ENCODE results near the gene ERCC2. TPM values are rescaled to one million over a fixed set of nuclear protein-coding genes. Genes with fewer than 3 reads are reported as not detected.
A peak's percentile ranks its signal among the peaks of the same experiment; 100 is the strongest.
"Not testable (repeated sequence)": the region's sequence is repeated elsewhere in the genome, so short reads cannot be mapped to it uniquely, and the experiment has no call there.

Gene ERCC2
- total and polyA plus RNA-seq, 2 experiments from 2014 or later, result 33.3 to 81.1 TPM

DNA sequence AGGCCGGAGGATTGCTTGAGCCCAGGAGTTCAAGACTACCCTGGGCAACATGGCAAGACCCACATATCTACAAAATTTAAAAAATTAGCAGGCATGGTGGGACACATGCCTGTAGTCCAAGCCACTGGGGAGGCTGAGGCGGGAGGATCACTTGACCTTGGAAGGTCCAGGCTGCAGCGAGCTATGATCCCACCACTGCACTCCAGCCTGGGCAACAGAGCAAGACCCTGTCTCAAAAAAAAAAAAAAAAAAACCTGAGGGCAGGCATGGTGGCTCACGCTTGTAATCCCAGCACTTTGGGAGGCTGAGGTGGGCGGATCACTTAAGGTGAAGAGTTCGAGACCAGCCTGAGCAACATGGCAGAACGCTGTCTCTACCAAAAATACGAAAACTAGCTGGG lies 61.1 kb downstream of the ERCC2 start:
- H3K36me3 Mint-ChIP-seq (ENCODE audit: low read depth); H3K79me2 ChIP-seq (replicated peaks; ENCODE audit: insufficient read depth): not testable (repeated sequence)

DNA sequence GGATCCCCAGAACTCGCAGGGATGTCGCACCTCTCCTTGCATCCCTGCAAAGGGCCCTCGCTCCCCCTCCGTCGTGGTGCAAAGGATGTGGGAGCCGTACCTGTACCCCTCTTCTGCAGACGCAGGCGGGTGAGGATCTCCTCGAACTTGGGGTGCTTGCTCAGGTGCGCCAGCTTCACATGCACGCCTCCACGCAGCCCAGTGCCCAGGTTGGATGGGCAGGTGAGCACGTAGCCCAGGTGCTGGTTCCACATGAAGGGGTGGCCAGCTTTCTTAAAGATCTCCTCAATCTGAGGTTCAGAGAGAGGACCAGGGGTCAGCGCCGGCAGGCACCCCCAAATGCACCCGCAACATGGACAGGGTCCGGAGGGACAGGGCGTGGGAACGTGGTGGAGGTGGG lies 63.0 kb downstream of the ERCC2 start:
- Histone ChIP-seq H3F3A (replicated peaks; ENCODE audit: low read depth) (peaks cover 5% of the 10 kb centered on the region; the same call in 1 of the 2 replicates), H3K27me3 (ENCODE audit: insufficient read depth) (peaks cover 23% of the 10 kb centered on the region), H3K4me3 (no peak overlapping the region), H4K20me1 (replicated peaks; ENCODE audit: insufficient read depth) (no peaks in the 10 kb centered on the region), H3K36me3 (ENCODE audit: insufficient read depth) (no peaks in the 10 kb centered on the region), H3K27ac (ENCODE audit: low read depth) (no peak overlapping the region), H3K4me2 (no peak overlapping the region), H3K9me2 (ENCODE audit: insufficient read depth) (no peaks in the 10 kb centered on the region), H3K4me1 (ENCODE audit: insufficient read depth) (no peaks in the 10 kb centered on the region), H2AFZ (no peak overlapping the region), H3K79me2 (replicated peaks; ENCODE audit: insufficient read depth) (no peaks in the 10 kb centered on the region)
- peaks cover 14% of the 10 kb centered on the region for H3K27me3 Mint-ChIP-seq (ENCODE audit: insufficient read depth, low read depth, poor library complexity)
- H3K4me1 Mint-ChIP-seq, result no peaks in the 10 kb centered on the region; the same call in 2 of the 3 replicates
- TF ChIP-seq EZH2 (IDR thresholded peaks at IDR 0.05; ENCODE audit: low read depth, unreplicated experiment) (no peak), EZH2phosphoT487 (IDR thresholded peaks at IDR 0.05; ENCODE audit: unreplicated experiment) (no peak), POLR2AphosphoS5 (IDR thresholded peaks at IDR 0.05; ENCODE audit: low read depth) (no peak), NANOG (IDR thresholded peaks at IDR 0.05; ENCODE audit: borderline replicate concordance) (no peak), ZNF114 (CRISPR knock-in tag; IDR thresholded peaks at IDR 0.05) (no peak), ZNF331 (CRISPR knock-in tag; IDR thresholded peaks at IDR 0.05; ENCODE audit: low read depth) (no peak), JUNB (IDR thresholded peaks at IDR 0.05; ENCODE audit: unreplicated experiment) (no peak)
- no peaks in the 10 kb centered on the region for H3K36me3 Mint-ChIP-seq (ENCODE audit: low read depth)
- H3K27ac Mint-ChIP-seq, result no peak overlapping the region
- peaks cover 4% of the 10 kb centered on the region; the same call in 1 of the 3 replicates for H3K9me3 Mint-ChIP-seq
- no peak for DNase-seq (ENCODE audit: low spot score)
- no peak for ATAC-seq
- H3K4me3 Mint-ChIP-seq, result no peak overlapping the region

More for the DNA sequence above, 61.1 kb downstream of the ERCC2 start:
- H3K4me3 Mint-ChIP-seq; H4K20me1 ChIP-seq (replicated peaks; ENCODE audit: insufficient read depth); H3K4me2 ChIP-seq; H3K27ac Mint-ChIP-seq; ATAC-seq; H3K4me3 ChIP-seq; DNase-seq (ENCODE audit: low spot score); H3K9me3 Mint-ChIP-seq; H2AFZ ChIP-seq; H3F3A ChIP-seq (replicated peaks; ENCODE audit: low read depth); H3K36me3 ChIP-seq (ENCODE audit: insufficient read depth); H3K4me1 Mint-ChIP-seq; H3K9me2 ChIP-seq (ENCODE audit: insufficient read depth); H3K4me1 ChIP-seq (ENCODE audit: insufficient read depth); H3K27ac ChIP-seq (ENCODE audit: low read depth): not testable (repeated sequence)
- peaks cover 24% of the 10 kb centered on the region; the same call in 1 of the 2 replicates for H3K27me3 ChIP-seq (ENCODE audit: insufficient read depth)
- H3K27me3 Mint-ChIP-seq (ENCODE audit: insufficient read depth, low read depth, poor library complexity), result peaks cover 16% of the 10 kb centered on the region

- Histone ChIP-seq H3K27me3 (ENCODE audit: insufficient read depth) (peaks cover 23% of the 10 kb centered on the region), H3K4me3 (no peak overlapping the region), H3K36me3 (ENCODE audit: insufficient read depth) (no peaks in the 10 kb centered on the region), H3K27ac (ENCODE audit: low read depth) (no peak overlapping the region), H4K20me1 (replicated peaks; ENCODE audit: insufficient read depth) (no peaks in the 10 kb centered on the region), H2AFZ (no peak overlapping the region), H3K4me1 (ENCODE audit: insufficient read depth) (no peaks in the 10 kb centered on the region), H3K4me2 (no peak overlapping the region), H3F3A (replicated peaks; ENCODE audit: low read depth) (peaks cover 5% of the 10 kb centered on the region; the same call in 1 of the 2 replicates), H3K79me2 (replicated peaks; ENCODE audit: insufficient read depth) (no peaks in the 10 kb centered on the region), H3K9me2 (ENCODE audit: insufficient read depth) (no peaks in the 10 kb centered on the region)
- H3K27ac Mint-ChIP-seq, result no peak overlapping the region
- no peaks in the 10 kb centered on the region; the same call in 2 of the 3 replicates for H3K4me1 Mint-ChIP-seq
- peak; percentile 70 for DNase-seq (ENCODE audit: low spot score)
- ATAC-seq, result peak; percentile 68
- peaks cover 4% of the 10 kb centered on the region; the same call in 1 of the 3 replicates for H3K9me3 Mint-ChIP-seq
- H3K27me3 Mint-ChIP-seq (ENCODE audit: insufficient read depth, low read depth, poor library complexity), result peaks cover 16% of the 10 kb centered on the region
- H3K4me3 Mint-ChIP-seq, result no peak overlapping the region
- no peaks in the 10 kb centered on the region for H3K36me3 Mint-ChIP-seq (ENCODE audit: low read depth)
- TF ChIP-seq NANOG (IDR thresholded peaks at IDR 0.05; ENCODE audit: borderline replicate concordance) (no peak), JUNB (IDR thresholded peaks at IDR 0.05; ENCODE audit: unreplicated experiment) (no peak), ZNF114 (CRISPR knock-in tag; IDR thresholded peaks at IDR 0.05) (no peak), CREB1 (CRISPR knock-in tag; IDR thresholded peaks at IDR 0.05; ENCODE audit: low read depth) (no peak), EZH2 (IDR thresholded peaks at IDR 0.05; ENCODE audit: low read depth, unreplicated experiment) (no peak), POLR2AphosphoS5 (IDR thresholded peaks at IDR 0.05; ENCODE audit: low read depth) (no peak)
- TF ChIP-seq, protein P1, sequence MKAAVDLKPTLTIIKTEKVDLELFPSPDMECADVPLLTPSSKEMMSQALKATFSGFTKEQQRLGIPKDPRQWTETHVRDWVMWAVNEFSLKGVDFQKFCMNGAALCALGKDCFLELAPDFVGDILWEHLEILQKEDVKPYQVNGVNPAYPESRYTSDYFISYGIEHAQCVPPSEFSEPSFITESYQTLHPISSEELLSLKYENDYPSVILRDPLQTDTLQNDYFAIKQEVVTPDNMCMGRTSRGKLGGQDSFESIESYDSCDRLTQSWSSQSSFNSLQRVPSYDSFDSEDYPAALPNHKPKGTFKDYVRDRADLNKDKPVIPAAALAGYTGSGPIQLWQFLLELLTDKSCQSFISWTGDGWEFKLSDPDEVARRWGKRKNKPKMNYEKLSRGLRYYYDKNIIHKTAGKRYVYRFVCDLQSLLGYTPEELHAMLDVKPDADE (IDR thresholded peaks at IDR 0.05), result no peak
- TF ChIP-seq, protein P2, sequence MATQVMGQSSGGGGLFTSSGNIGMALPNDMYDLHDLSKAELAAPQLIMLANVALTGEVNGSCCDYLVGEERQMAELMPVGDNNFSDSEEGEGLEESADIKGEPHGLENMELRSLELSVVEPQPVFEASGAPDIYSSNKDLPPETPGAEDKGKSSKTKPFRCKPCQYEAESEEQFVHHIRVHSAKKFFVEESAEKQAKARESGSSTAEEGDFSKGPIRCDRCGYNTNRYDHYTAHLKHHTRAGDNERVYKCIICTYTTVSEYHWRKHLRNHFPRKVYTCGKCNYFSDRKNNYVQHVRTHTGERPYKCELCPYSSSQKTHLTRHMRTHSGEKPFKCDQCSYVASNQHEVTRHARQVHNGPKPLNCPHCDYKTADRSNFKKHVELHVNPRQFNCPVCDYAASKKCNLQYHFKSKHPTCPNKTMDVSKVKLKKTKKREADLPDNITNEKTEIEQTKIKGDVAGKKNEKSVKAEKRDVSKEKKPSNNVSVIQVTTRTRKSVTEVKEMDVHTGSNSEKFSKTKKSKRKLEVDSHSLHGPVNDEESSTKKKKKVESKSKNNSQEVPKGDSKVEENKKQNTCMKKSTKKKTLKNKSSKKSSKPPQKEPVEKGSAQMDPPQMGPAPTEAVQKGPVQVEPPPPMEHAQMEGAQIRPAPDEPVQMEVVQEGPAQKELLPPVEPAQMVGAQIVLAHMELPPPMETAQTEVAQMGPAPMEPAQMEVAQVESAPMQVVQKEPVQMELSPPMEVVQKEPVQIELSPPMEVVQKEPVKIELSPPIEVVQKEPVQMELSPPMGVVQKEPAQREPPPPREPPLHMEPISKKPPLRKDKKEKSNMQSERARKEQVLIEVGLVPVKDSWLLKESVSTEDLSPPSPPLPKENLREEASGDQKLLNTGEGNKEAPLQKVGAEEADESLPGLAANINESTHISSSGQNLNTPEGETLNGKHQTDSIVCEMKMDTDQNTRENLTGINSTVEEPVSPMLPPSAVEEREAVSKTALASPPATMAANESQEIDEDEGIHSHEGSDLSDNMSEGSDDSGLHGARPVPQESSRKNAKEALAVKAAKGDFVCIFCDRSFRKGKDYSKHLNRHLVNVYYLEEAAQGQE (IDR thresholded peaks at IDR 0.05; ENCODE audit: unreplicated experiment), result no peak
- TF ChIP-seq, protein P3, sequence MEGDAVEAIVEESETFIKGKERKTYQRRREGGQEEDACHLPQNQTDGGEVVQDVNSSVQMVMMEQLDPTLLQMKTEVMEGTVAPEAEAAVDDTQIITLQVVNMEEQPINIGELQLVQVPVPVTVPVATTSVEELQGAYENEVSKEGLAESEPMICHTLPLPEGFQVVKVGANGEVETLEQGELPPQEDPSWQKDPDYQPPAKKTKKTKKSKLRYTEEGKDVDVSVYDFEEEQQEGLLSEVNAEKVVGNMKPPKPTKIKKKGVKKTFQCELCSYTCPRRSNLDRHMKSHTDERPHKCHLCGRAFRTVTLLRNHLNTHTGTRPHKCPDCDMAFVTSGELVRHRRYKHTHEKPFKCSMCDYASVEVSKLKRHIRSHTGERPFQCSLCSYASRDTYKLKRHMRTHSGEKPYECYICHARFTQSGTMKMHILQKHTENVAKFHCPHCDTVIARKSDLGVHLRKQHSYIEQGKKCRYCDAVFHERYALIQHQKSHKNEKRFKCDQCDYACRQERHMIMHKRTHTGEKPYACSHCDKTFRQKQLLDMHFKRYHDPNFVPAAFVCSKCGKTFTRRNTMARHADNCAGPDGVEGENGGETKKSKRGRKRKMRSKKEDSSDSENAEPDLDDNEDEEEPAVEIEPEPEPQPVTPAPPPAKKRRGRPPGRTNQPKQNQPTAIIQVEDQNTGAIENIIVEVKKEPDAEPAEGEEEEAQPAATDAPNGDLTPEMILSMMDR (conservative IDR thresholded peaks at IDR 0.05; ENCODE audit: low read depth in 2 of 2), result no peak
Observed at GRCh38 chr19:45306518-45307027, 63.8 kb downstream of the ERCC2 start.

All from GM23338 (cell line).